ENCODE measurements around the gene ZMYND10. TPM values are rescaled to one million over a fixed set of nuclear protein-coding genes. Genes with fewer than 3 reads are reported as not detected.

Gene ZMYND10
- total RNA-seq, 1 donor from 2014 or later, result 0.39 TPM

DNA sequence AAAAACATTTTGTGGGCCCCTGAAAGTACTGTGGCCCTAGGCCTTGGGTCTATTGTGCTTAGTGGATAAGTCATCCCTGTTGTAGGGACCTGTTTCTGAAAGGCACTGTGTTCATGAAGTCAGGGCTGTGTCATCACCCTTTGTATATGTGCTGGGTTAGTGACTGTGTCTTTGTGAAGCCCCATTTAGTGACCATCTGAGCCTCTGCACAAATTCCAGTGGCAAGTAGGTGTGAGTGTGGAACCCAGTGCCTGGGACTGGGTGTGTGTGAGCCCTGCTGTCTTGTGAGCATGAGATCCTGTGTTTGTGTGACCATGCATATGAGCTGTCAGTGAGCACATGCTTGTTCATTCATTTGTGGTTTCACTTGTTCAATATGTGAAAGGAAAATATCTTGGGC lies 40.9 kb downstream of the ZMYND10 start:
- H3K36me3 Mint-ChIP-seq (ENCODE audit: low read depth, unreplicated experiment), result peaks cover 6% of the 10 kb centered on the region
- Histone ChIP-seq H3K4me3 (ENCODE audit: insufficient read depth, low read depth, low read length) (no peak overlapping the region), H3K27ac (ENCODE audit: low read depth, low read length) (no peak overlapping the region), H3K27me3 (ENCODE audit: insufficient read depth, low read length) (no peaks in the 10 kb centered on the region), H3K36me3 (ENCODE audit: insufficient read depth, low read length) (no peaks in the 10 kb centered on the region), H3K4me2 (ENCODE audit: low read length) (no peak overlapping the region), H2AFZ (ENCODE audit: low read depth, low read length) (no peak overlapping the region), H3K4me1 (ENCODE audit: insufficient read depth, low read length) (peaks cover 8% of the 10 kb centered on the region), H3K9ac (ENCODE audit: low read length) (no peak overlapping the region), H3K79me2 (ENCODE audit: insufficient read depth, low read length) (no peaks in the 10 kb centered on the region), H4K20me1 (ENCODE audit: insufficient read depth, low read length) (no peaks in the 10 kb centered on the region), H3K9me3 (ENCODE audit: insufficient read depth, low read depth, low read length) (peaks cover 2% of the 10 kb centered on the region)
- DNase-seq (ENCODE audit: low read depth), result no peak
- H3K4me3 Mint-ChIP-seq (ENCODE audit: unreplicated experiment), result no peak overlapping the region
- H3K9me3 Mint-ChIP-seq (ENCODE audit: unreplicated experiment), result no peaks in the 10 kb centered on the region
- H3K27ac Mint-ChIP-seq (ENCODE audit: unreplicated experiment), result no peak overlapping the region
- FAIRE-seq, result no peak
- no peaks in the 10 kb centered on the region for H3K27me3 Mint-ChIP-seq (ENCODE audit: low read depth, unreplicated experiment)
- TF ChIP-seq, protein P1, sequence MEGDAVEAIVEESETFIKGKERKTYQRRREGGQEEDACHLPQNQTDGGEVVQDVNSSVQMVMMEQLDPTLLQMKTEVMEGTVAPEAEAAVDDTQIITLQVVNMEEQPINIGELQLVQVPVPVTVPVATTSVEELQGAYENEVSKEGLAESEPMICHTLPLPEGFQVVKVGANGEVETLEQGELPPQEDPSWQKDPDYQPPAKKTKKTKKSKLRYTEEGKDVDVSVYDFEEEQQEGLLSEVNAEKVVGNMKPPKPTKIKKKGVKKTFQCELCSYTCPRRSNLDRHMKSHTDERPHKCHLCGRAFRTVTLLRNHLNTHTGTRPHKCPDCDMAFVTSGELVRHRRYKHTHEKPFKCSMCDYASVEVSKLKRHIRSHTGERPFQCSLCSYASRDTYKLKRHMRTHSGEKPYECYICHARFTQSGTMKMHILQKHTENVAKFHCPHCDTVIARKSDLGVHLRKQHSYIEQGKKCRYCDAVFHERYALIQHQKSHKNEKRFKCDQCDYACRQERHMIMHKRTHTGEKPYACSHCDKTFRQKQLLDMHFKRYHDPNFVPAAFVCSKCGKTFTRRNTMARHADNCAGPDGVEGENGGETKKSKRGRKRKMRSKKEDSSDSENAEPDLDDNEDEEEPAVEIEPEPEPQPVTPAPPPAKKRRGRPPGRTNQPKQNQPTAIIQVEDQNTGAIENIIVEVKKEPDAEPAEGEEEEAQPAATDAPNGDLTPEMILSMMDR (IDR thresholded peaks at IDR 0.05; ENCODE audit: insufficient read depth, low read depth, low read length), result no peak
- no peak for TF ChIP-seq EZH2 (IDR thresholded peaks at IDR 0.05; ENCODE audit: insufficient read depth, low read length)
- H3K4me1 Mint-ChIP-seq (ENCODE audit: low read depth, unreplicated experiment), result peaks cover 8% of the 10 kb centered on the region

DNA sequence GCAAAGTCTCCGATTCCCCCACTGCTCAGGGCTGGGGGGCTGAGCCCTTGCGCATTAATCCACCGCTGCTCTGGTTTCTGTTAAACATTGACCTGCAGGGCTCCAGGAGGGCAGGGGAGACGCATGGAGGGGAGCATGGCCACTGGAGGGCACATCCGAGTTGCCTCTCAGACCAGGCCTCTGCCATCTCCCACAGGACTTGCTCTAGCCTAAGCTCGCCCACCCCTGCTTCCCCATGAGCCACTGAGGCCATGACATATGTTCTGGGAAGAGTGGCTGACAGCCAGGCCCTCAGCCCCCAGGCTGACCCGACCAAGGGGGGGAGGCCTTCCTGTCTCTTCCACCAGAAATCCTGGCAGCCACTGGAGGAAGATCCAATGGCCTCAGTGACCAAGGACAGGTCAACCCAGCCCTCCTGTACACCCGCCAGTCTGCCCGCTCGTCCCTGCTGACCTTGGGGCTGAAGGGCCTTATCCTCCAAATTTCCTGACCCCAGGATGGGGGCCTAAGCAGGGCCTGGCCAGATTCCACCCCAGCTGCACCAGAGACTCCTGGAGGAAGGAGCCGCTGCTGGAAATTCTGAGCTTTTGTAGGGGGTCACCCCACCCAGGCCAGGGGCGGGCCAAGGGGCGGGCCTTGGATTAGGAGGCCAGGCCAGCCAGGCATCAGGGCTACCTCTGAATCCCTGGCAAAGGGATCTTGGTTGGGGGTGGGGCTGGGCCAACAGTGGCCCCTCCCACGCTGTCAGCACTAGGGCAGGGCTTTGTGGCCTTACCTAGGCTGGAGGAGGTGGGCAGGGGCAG lies 42.3 kb downstream of the ZMYND10 start, which contains the start of gene HYAL1:
Gene HYAL1, minus strand, starts transcription at position 562 of the 803 bp plus-strand sequence. CDS start 618 bp downstream, outside the sequence.
- no peak within 1 kb of the TSS for H3K9ac ChIP-seq (ENCODE audit: low read length)
- no peak within 1 kb of the TSS for H3K4me2 ChIP-seq (ENCODE audit: low read length)
- H3K27me3 ChIP-seq (ENCODE audit: insufficient read depth, low read length), result no peaks in the 10 kb centered on the region
- H3K27ac ChIP-seq (ENCODE audit: low read depth, low read length), result no peak within 1 kb of the TSS
- H4K20me1 ChIP-seq (ENCODE audit: insufficient read depth, low read length), result no peaks in the 10 kb centered on the region
- no peaks in the 10 kb centered on the region for H3K9me3 ChIP-seq (ENCODE audit: insufficient read depth, low read depth, low read length)
- H3K4me3 ChIP-seq (ENCODE audit: insufficient read depth, low read depth, low read length), result no peak within 1 kb of the TSS
- Mint-ChIP-seq H3K4me1 (ENCODE audit: low read depth, unreplicated experiment) (peaks cover 8% of the 10 kb centered on the region), H3K9me3 (ENCODE audit: unreplicated experiment) (no peaks in the 10 kb centered on the region), H3K36me3 (ENCODE audit: low read depth, unreplicated experiment) (peaks cover 4% of the 10 kb centered on the region), H3K4me3 (ENCODE audit: unreplicated experiment) (no peak within 1 kb of the TSS), H3K27ac (ENCODE audit: unreplicated experiment) (peak within 1 kb of the TSS; percentile 69), H3K27me3 (ENCODE audit: low read depth, unreplicated experiment) (no peaks in the 10 kb centered on the region)
- H3K4me1 ChIP-seq (ENCODE audit: insufficient read depth, low read length), result peaks cover 15% of the 10 kb centered on the region
- TF ChIP-seq, protein P1 (IDR thresholded peaks at IDR 0.05; ENCODE audit: insufficient read depth, low read depth, low read length), result no peak
- H3K36me3 ChIP-seq (ENCODE audit: insufficient read depth, low read length), result no peaks in the 10 kb centered on the region
- FAIRE-seq (no peak), DNase-seq (ENCODE audit: low read depth) (no peak)
- H2AFZ ChIP-seq (ENCODE audit: low read depth, low read length), result no peak within 1 kb of the TSS
- H3K79me2 ChIP-seq (ENCODE audit: insufficient read depth, low read length), result no peaks in the 10 kb centered on the region

All from astrocyte (in vitro differentiated cells and primary cell).